Measurements from ENCODE around the gene ARHGAP31.

Gene ARHGAP31

DNA sequence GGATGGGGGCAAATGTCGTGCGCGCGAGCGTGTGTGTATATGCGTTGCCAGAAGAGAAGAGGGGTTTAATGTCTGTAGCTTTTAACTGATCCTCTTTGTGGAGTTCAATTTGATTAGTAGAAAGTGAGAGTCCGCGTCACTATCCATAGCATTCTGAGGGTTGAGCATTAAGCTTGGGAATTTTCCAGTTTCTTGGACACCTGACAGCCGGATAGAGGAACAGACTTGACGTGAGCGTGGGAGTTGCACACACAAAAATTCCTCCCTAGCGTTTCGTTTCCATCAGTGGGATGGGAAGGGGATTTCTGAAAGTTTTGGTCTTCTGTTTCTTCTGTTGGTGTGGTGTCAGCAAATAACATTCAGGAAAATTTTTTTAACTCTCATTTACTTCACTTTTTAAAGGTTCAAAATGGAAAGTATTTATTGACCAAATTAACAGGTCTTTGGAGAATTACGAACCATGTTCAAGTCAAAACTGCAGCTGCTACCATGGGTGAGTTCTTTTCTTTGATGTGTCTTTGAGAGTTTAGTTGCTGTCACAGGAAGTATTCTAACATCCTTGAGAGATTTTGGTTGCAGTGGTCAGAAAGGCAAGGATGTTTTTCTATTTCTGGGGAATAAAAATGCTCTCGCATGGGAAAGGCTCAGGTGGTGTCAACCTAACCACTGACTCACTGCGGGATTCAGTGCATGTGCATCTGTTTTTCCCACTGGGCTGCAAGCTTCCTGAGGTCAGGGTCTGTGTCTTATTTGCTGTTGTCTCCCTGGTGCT, 175.4 kb downstream of the ARHGAP31 start:
- Mint-ChIP-seq H3K27me3 (no peaks in the 10 kb centered on the region), H3K9me3 (no peaks in the 10 kb centered on the region), H3K4me3 (peak overlapping the region; percentile 96), H3K36me3 (ENCODE audit: low read depth) (peaks cover 12% of the 10 kb centered on the region), H3K4me1 (ENCODE audit: low read depth) (peaks cover 30% of the 10 kb centered on the region), H3K27ac (peak overlapping the region; percentile 88)
